ENCODE results near the gene CFLAR.
A peak's percentile ranks its signal among the peaks of the same experiment; 100 is the strongest.
"Not testable (repeated sequence)": the region's sequence is repeated elsewhere in the genome, so short reads cannot be mapped to it uniquely, and the experiment has no call there.

The CFLAR gene

GRCh38 chr2:201116115-201116958 is at the start of gene CFLAR:
CFLAR (plus strand) TSS chr2:201116164; CDS start chr2:201129866, 13,702 bp downstream.
- DNase-seq (ENCODE audit: low read depth in 2 of 2), result peak; percentile 86 to 87

GRCh38 chr2:201070948-201071478 is 45.0 kb upstream of the CFLAR start:
- peak in 1 of 2 donors; percentile 18 for DNase-seq (ENCODE audit: low read depth in 2 of 2)

GRCh38 chr2:201071479-201072200 is 44.3 kb upstream of the CFLAR start, which contains the start of the genes HYCC2 and NDUFB3:
HYCC2 (minus strand) TSS chr2:201071671; CDS start chr2:201024009, 47,662 bp downstream.
NDUFB3 (plus strand) TSS chr2:201072001; CDS start chr2:201078883, 6,882 bp downstream.
- DNase-seq (ENCODE audit: low read depth in 2 of 2), result peak; percentile 84

- no peak for DNase-seq (ENCODE audit: low read depth in 2 of 2)
Observed at GRCh38 chr2:201072201-201072530, 43.8 kb upstream of the CFLAR start.

GRCh38 chr2:201073071-201073470 is 42.9 kb upstream of the CFLAR start:
- DNase-seq (ENCODE audit: low read depth in 2 of 2), result no peak

GRCh38 chr2:201074996-201075395 is 41.0 kb upstream of the CFLAR start:
- no peak for DNase-seq (ENCODE audit: low read depth in 2 of 2)

- DNase-seq (ENCODE audit: low read depth in 2 of 2), result no peak
Observed at GRCh38 chr2:201084863-201085262, 31.1 kb upstream of the CFLAR start.

- no peak for DNase-seq (ENCODE audit: low read depth in 2 of 2)
Observed at GRCh38 chr2:201090574-201090973, 25.4 kb upstream of the CFLAR start.

GRCh38 chr2:201093573-201093972 is 22.4 kb upstream of the CFLAR start:
- DNase-seq (ENCODE audit: low read depth in 2 of 2), result no peak

GRCh38 chr2:201100497-201100896 is 15.5 kb upstream of the CFLAR start:
- DNase-seq (ENCODE audit: low read depth in 2 of 2), result no peak

GRCh38 chr2:201105759-201106158 is 10.2 kb upstream of the CFLAR start:
- no peak for DNase-seq (ENCODE audit: low read depth in 2 of 2)

GRCh38 chr2:201107624-201108023 is 8.3 kb upstream of the CFLAR start:
- no peak for DNase-seq (ENCODE audit: low read depth in 2 of 2)

- DNase-seq (ENCODE audit: low read depth in 2 of 2), result no peak
Observed at GRCh38 chr2:201108341-201108740, 7.6 kb upstream of the CFLAR start.

GRCh38 chr2:201109186-201109585 is 6.8 kb upstream of the CFLAR start:
- DNase-seq (ENCODE audit: low read depth in 2 of 2), result no peak

- no peak for DNase-seq (ENCODE audit: low read depth in 2 of 2)
Observed at GRCh38 chr2:201110615-201111014, 5.3 kb upstream of the CFLAR start.

- no peak for DNase-seq (ENCODE audit: low read depth in 2 of 2)
Observed at GRCh38 chr2:201111096-201111495, 4.9 kb upstream of the CFLAR start.

- DNase-seq (ENCODE audit: low read depth in 2 of 2), result no peak
Observed at GRCh38 chr2:201114350-201114749, 1.6 kb upstream of the CFLAR start.

GRCh38 chr2:201114846-201115245 is 1.1 kb upstream of the CFLAR start:
- no peak for DNase-seq (ENCODE audit: low read depth in 2 of 2)

- no peak for DNase-seq (ENCODE audit: low read depth in 2 of 2)
Observed at GRCh38 chr2:201116959-201117734, 1.2 kb downstream of the CFLAR start.

- DNase-seq (ENCODE audit: low read depth in 2 of 2), result not testable (repeated sequence)
Observed at GRCh38 chr2:201117735-201118094, 1.8 kb downstream of the CFLAR start.

- DNase-seq (ENCODE audit: low read depth in 2 of 2), result peak; percentile 81 to 84
Observed at GRCh38 chr2:201118121-201118960, 2.4 kb downstream of the CFLAR start.
